ENCODE results near the gene KREMEN1.

DNA sequence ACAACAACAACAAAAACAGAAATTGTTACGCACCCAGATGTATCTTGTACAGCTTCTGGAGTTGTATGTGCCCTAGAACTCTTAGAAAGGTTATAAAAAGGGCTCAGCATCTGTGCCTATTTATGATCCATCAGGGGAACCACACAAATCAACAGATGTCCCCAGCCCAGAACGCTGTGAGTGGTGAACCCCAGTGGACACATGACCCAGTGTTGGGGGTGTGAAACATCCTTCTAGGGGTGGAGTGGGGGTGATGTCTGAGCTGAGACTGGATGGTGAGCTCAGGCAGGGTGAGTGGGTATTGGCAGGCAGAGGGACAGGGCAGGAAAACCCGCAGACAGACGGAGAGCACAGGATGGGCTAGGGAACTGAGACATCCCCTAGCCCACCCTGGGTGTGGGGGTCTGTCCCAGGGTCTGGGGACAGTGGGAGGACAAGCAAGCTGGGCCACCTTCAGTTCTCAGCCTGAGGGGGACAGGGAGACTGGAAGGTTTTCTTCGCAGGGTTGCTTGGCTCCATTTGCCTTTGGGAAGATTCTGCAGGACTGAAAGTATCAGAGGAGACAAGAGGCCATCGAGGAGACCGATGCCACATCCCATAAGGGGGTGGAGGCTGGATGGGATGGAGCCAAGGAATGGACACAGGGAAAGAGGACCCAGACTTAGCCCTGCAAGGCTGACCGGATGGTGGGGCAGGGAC lies 127.0 kb downstream of the KREMEN1 start:
- TF ChIP-seq, protein P1, sequence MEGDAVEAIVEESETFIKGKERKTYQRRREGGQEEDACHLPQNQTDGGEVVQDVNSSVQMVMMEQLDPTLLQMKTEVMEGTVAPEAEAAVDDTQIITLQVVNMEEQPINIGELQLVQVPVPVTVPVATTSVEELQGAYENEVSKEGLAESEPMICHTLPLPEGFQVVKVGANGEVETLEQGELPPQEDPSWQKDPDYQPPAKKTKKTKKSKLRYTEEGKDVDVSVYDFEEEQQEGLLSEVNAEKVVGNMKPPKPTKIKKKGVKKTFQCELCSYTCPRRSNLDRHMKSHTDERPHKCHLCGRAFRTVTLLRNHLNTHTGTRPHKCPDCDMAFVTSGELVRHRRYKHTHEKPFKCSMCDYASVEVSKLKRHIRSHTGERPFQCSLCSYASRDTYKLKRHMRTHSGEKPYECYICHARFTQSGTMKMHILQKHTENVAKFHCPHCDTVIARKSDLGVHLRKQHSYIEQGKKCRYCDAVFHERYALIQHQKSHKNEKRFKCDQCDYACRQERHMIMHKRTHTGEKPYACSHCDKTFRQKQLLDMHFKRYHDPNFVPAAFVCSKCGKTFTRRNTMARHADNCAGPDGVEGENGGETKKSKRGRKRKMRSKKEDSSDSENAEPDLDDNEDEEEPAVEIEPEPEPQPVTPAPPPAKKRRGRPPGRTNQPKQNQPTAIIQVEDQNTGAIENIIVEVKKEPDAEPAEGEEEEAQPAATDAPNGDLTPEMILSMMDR (IDR thresholded peaks at IDR 0.05), result no peak
- no peak for TF ChIP-seq EZH2 (IDR thresholded peaks at IDR 0.05; ENCODE audit: borderline replicate concordance, insufficient read depth, low read depth, low read length, poor library complexity, severe bottlenecking)
